Nephron (organoid): ENCODE measurements around the gene DPM2.

Source experiments
- H3K27ac Mint-ChIP-seq, 3 experiments: 2 replicates each; pipeline ENCODE4 v1.8.0; 2020; ENCODE audit warnings: mixed read lengths in 3 of 3, mild to moderate bottlenecking in 2 of 3, moderate library complexity in 1 of 3
- H3K27me3 Mint-ChIP-seq: 2 replicates; pipeline ENCODE4 v1.8.0; 2021; ENCODE audit warnings: low read depth, mild to moderate bottlenecking, moderate library complexity, mixed read lengths
- H3K36me3 Mint-ChIP-seq: 2 replicates; pipeline ENCODE4 v1.8.0; 2020; ENCODE audit warnings: low read depth, mixed read lengths
- H3K4me1 Mint-ChIP-seq: 2 replicates; pipeline ENCODE4 v1.8.0; 2020; ENCODE audit warnings: mixed read lengths
- H3K4me3 Mint-ChIP-seq, 3 experiments: 2 replicates each; pipeline ENCODE4 v1.8.0; 2020; ENCODE audit warnings: mild to moderate bottlenecking in 3 of 3, mixed read lengths in 3 of 3, moderate library complexity in 2 of 3
- H3K9me3 Mint-ChIP-seq: 2 replicates; pipeline ENCODE4 v1.8.0; 2020; ENCODE audit warnings: mixed read lengths
- CTCF ChIP-seq, 3 experiments: fragments of 200-600 bp; sonication (generic); IDR thresholded peaks; one replicate each; pipeline ENCODE4 v1.5.0; 2021; ENCODE audit warnings: antibody characterized with exemption in 3 of 3; ENCODE audit not compliant: unreplicated experiment in 3 of 3

The DPM2 gene

DNA sequence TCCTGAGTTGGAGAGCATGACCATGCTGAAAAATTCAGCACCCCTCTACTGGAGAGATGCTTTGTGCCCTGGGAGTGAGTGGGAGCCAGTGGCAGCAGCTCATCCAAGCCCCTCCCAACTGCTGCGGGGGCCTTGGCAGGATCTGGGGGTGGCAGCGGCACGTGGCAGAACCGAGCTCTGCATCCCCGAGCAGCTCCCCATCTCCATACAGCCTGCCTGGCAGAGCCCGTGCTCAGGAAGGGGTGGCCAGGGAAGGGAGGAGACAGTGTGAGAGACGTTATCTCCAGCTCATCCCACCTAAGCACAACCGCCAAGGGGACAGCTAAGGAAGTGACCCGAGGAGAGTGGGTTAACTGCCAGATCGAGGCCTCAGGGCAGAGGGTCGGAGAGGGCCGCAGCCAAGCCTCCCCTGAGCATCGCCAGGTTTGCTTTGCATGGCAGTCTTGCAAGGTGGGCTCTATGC lies 17.2 kb upstream of the DPM2 start:
- H3K27me3 Mint-ChIP-seq = no peaks in the 10 kb centered on the region

DNA sequence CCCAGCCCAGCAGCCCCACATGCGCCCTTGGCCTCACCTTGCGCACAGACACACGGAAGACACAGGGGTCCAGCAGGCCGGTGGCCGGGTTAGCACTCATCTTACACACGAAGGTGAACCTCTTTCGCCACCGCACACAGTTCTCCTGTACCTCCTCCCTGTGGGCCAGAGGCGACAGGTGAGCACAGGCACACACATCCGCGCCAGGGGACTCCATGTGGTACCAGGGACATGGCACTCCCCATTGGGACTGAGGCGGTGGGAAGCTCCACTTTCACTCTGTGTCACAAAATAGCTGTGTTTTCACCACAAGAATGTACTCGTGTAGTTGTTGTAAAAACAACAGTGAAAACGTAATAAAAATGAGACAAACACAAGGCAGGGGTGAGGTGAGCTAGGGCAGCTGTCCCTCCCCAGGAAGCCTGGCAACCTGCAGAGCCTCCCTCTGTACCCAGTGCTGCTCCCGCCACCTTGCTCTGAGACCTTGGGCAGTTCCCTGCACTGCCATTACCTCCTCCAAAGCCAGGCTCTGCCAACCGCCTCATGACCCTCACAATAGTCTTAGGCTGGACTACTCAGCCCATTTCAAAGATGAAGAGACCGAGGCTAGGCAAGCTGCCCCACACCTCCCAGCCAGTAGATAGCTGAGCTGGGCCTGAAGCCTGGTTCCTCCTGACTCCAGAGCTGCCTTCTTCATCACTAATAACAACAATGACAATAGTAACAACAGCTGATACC lies 16.3 kb upstream of the DPM2 start:
- Mint-ChIP-seq H3K36me3 (peaks cover 4% of the 10 kb centered on the region), H3K27ac (no peak overlapping the region), H3K27me3 (no peaks in the 10 kb centered on the region), H3K9me3 (peaks cover 2% of the 10 kb centered on the region), H3K4me3 (no peak overlapping the region), H3K4me1 (peaks cover 27% of the 10 kb centered on the region)
- TF ChIP-seq CTCF (IDR thresholded peaks at IDR 0.05; ENCODE audit: unreplicated experiment in 3 of 3) = no peak

More for the DNA sequence above, 17.2 kb upstream of the DPM2 start:
- Mint-ChIP-seq H3K9me3 (peaks cover 2% of the 10 kb centered on the region), H3K4me3 (no peak overlapping the region), H3K36me3 (peaks cover 8% of the 10 kb centered on the region), H3K27ac (no peak overlapping the region), H3K4me1 (peaks cover 36% of the 10 kb centered on the region)
- TF ChIP-seq CTCF (IDR thresholded peaks at IDR 0.05; ENCODE audit: unreplicated experiment in 3 of 3) = no peak

- no peak overlapping the region for H3K4me3 Mint-ChIP-seq
- TF ChIP-seq CTCF (IDR thresholded peaks at IDR 0.05; ENCODE audit: unreplicated experiment in 3 of 3) = no peak
Observed at GRCh38 chr9:127953154-127953553, 15.5 kb upstream of the DPM2 start.

GRCh38 chr9:127950513-127951289 lies 13.0 kb upstream of the DPM2 start:
- H3K4me1 Mint-ChIP-seq = peaks cover 23% of the 10 kb centered on the region
- no peak for TF ChIP-seq CTCF (IDR thresholded peaks at IDR 0.05; ENCODE audit: unreplicated experiment in 3 of 3)
- peaks cover 5% of the 10 kb centered on the region for H3K36me3 Mint-ChIP-seq
- H3K27ac Mint-ChIP-seq = peak overlapping the region; percentile 57 to 80 (median 79)
- H3K27me3 Mint-ChIP-seq = no peaks in the 10 kb centered on the region
- H3K4me3 Mint-ChIP-seq = no peak overlapping the region
- H3K9me3 Mint-ChIP-seq = no peaks in the 10 kb centered on the region

More at GRCh38 chr9:127953154-127953553, 15.5 kb upstream of the DPM2 start:
- no peak overlapping the region for H3K27ac Mint-ChIP-seq
- H3K9me3 Mint-ChIP-seq = peaks cover 2% of the 10 kb centered on the region
- peaks cover 23% of the 10 kb centered on the region for H3K4me1 Mint-ChIP-seq
- no peaks in the 10 kb centered on the region for H3K27me3 Mint-ChIP-seq
- H3K36me3 Mint-ChIP-seq = peaks cover 4% of the 10 kb centered on the region

- Mint-ChIP-seq H3K27me3 (no peaks in the 10 kb centered on the region), H3K4me3 (no peak overlapping the region), H3K4me1 (peaks cover 18% of the 10 kb centered on the region), H3K36me3 (peaks cover 5% of the 10 kb centered on the region), H3K9me3 (no peaks in the 10 kb centered on the region), H3K27ac (peak overlapping the region in 1 of 3 experiments; percentile 57)
- TF ChIP-seq CTCF (IDR thresholded peaks at IDR 0.05; ENCODE audit: unreplicated experiment in 3 of 3) = no peak
Observed at GRCh38 chr9:127949827-127950512, 12.3 kb upstream of the DPM2 start.
